Measurements from ENCODE around the gene VCL. TPM values are rescaled to one million over a fixed set of nuclear protein-coding genes. Genes with fewer than 3 reads are reported as not detected.

VCL gene
- total and polyA plus RNA-seq, 9 of the 15 experiments (the other 6 are each of a cell fraction or from before 2014, with no cell fraction given): 29.8 to 186 (median 76.4) TPM

- H3K4me2 ChIP-seq (ENCODE audit: insufficient read depth, low read length): no peak overlapping the region
- no peaks in the 10 kb centered on the region for H4K20me1 ChIP-seq (replicated peaks; ENCODE audit: control insufficient read depth, insufficient read depth, low read length)
- H2AFZ ChIP-seq (ENCODE audit: low read depth, low read length): no peak overlapping the region; the same call in 1 of the 2 replicates
- DNase-seq (ENCODE audit: extremely low read depth in 1 of 4, low spot score in 3 of 4) (no peak), FAIRE-seq (no peak), ATAC-seq (no peak)
- ChIA-PET CTCF (ENCODE audit: low intra/inter-chr PET ratio) (no interaction called here), POLR2A (interaction anchor here (0.6 kb wide), 1 partner anchor 9 kb away, joined by 3 read pairs; no protein-coding TSS in a partner anchor)
- in situ Hi-C loops (cut with MboI) (no loop called here), intact Hi-C loops (cut with micrococcal nuclease) (no loop called here)
- no peaks in the 10 kb centered on the region for H3K27me3 ChIP-seq (ENCODE audit: control insufficient read depth in 2 of 2, insufficient read depth in 2 of 2, low read length in 2 of 2)
- no peaks in the 10 kb centered on the region; a peak in 1 of 5 replicates for H3K4me1 ChIP-seq (replicated peaks in 1 of 2; ENCODE audit: control insufficient read depth in 2 of 2, insufficient read depth in 2 of 2, low read length in 2 of 2)
- no TSS peak for BruUV-seq (replicated peaks)
- no peaks in the 10 kb centered on the region for H3K9me3 ChIP-seq (replicated peaks; ENCODE audit: control insufficient read depth, insufficient read depth, low read depth, low read length)
- 74% methylated on average over 13 of the region's 13 CpGs for WGBS (ENCODE audit: insufficient coverage, low coverage, missing lambda C conversion rate)
- no peaks in the 10 kb centered on the region for H3K36me3 ChIP-seq (ENCODE audit: control insufficient read depth, insufficient read depth, low read length)
- no peak overlapping the region for H3K4me3 ChIP-seq
- H3K9me1 ChIP-seq (ENCODE audit: control insufficient read depth, insufficient read depth, low read length): no peaks in the 10 kb centered on the region
- no peak overlapping the region for H3K27ac ChIP-seq (ENCODE audit: extremely low read depth, low read depth, low read length)
- H3K79me2 ChIP-seq (ENCODE audit: control insufficient read depth, insufficient read depth, low read length): no peaks in the 10 kb centered on the region
- peak overlapping the region in 1 of 2 experiments; percentile 23; a peak in 2 of 4 replicates for H3K9ac ChIP-seq (ENCODE audit: insufficient read depth in 1 of 2, low read depth in 2 of 2, low read length in 2 of 2)
- TF ChIP-seq EP400 (IDR thresholded peaks at IDR 0.05): no peak
- no peak for TF ChIP-seq TAF1 (IDR thresholded peaks at IDR 0.05; ENCODE audit: control insufficient read depth, extremely low read depth, insufficient read depth, low read length, severe bottlenecking)
- no peak for TF ChIP-seq MITF (IDR thresholded peaks at IDR 0.05)
- TF ChIP-seq ZNF696 (CRISPR knock-in tag; conservative IDR thresholded peaks at IDR 0.05): no peak
- TF ChIP-seq ZKSCAN3 (CRISPR knock-in tag; IDR thresholded peaks at IDR 0.05): no peak
- TF ChIP-seq SP2 (IDR thresholded peaks at IDR 0.05; ENCODE audit: extremely low read depth, low read depth, low read length, poor library complexity, severe bottlenecking): no peak
- TF ChIP-seq RBM15 (IDR thresholded peaks at IDR 0.05; ENCODE audit: insufficient read depth, low read length): no peak
- no peak for TF ChIP-seq CAMTA2 (CRISPR knock-in tag; conservative IDR thresholded peaks at IDR 0.05)
- TF ChIP-seq ZFX (CRISPR knock-in tag; IDR thresholded peaks at IDR 0.05): no peak
- no peak for TF ChIP-seq CREB3L1 (IDR thresholded peaks at IDR 0.05; ENCODE audit: borderline replicate concordance, low read depth)
- no peak for TF ChIP-seq ZNF695 (CRISPR knock-in tag; IDR thresholded peaks at IDR 0.05)
- no peak for TF ChIP-seq SRSF3 (IDR thresholded peaks at IDR 0.05; ENCODE audit: insufficient read depth, low read length)
- no peak for TF ChIP-seq NFE2L1 (tag; IDR thresholded peaks at IDR 0.05; ENCODE audit: borderline replicate concordance, low read depth)
- TF ChIP-seq ELK1 (CRISPR knock-in tag; IDR thresholded peaks at IDR 0.05): no peak
- no peak for TF ChIP-seq RBFOX2 (IDR thresholded peaks at IDR 0.05; ENCODE audit: low read depth, low read length)
- no peak for TF ChIP-seq TFE3 (CRISPR knock-in tag; IDR thresholded peaks at IDR 0.05)
These were observed 47.6 kb upstream of the VCL start for GRCh38 chr10:73950155-73950948.

Data from K562 (cell line).